HG02759 (cell line): ENCODE data around the gene IRF9.

Source experiments
- ATAC-seq: cut with Tn5 transposase; IDR thresholded peaks from one replicate; pipeline ENCODE4 v1.9.1; 2021; ENCODE audit warnings: mild to moderate bottlenecking, moderate library complexity; ENCODE audit not compliant: unreplicated experiment

The IRF9 gene

GRCh38 chr14:24176599-24176998 is 15.5 kb downstream of the IRF9 start:
- ATAC-seq, result no peak

- no peak for ATAC-seq
These were observed 16.2 kb downstream of the IRF9 start for GRCh38 chr14:24177041-24177825.

- no peak for ATAC-seq
These were observed 16.8 kb downstream of the IRF9 start for GRCh38 chr14:24177891-24178290.

GRCh38 chr14:24178399-24179178 is 17.5 kb downstream of the IRF9 start:
- ATAC-seq, result no peak

GRCh38 chr14:24179294-24179960 is 18.4 kb downstream of the IRF9 start:
- ATAC-seq, result no peak

- no peak for ATAC-seq
These were observed 19.1 kb downstream of the IRF9 start for GRCh38 chr14:24179961-24180796.

GRCh38 chr14:24181371-24182077 is 20.5 kb downstream of the IRF9 start:
- no peak for ATAC-seq

- no peak for ATAC-seq
These were observed 21.2 kb downstream of the IRF9 start for GRCh38 chr14:24182110-24182882.

- no peak for ATAC-seq
These were observed 22.0 kb downstream of the IRF9 start for GRCh38 chr14:24183014-24183481.

GRCh38 chr14:24184104-24184970 is 23.3 kb downstream of the IRF9 start:
- ATAC-seq, result no peak

GRCh38 chr14:24185026-24185425 is 24.0 kb downstream of the IRF9 start:
- no peak for ATAC-seq

- no peak for ATAC-seq
These were observed 24.7 kb downstream of the IRF9 start for GRCh38 chr14:24185741-24186140.

- ATAC-seq, result no peak
These were observed 25.9 kb downstream of the IRF9 start for GRCh38 chr14:24186831-24187538.

GRCh38 chr14:24187539-24187915 is 26.5 kb downstream of the IRF9 start:
- no peak for ATAC-seq

- ATAC-seq, result peak; percentile 93
These were observed 27.4 kb downstream of the IRF9 start, which contains the start of gene IPO4 for GRCh38 chr14:24188251-24189058. Gene IPO4 (minus strand): TSS chr14:24188816. CDS start chr14:24188787, 29 bp downstream.

- no peak for ATAC-seq
These were observed 28.0 kb downstream of the IRF9 start for GRCh38 chr14:24189059-24189375.

- ATAC-seq, result no peak
These were observed 28.4 kb downstream of the IRF9 start for GRCh38 chr14:24189460-24189859.
